ENCODE measurements around the gene PPIP5K2. TPM values are rescaled to one million over a fixed set of nuclear protein-coding genes. Genes with fewer than 3 reads are reported as not detected.
A peak's percentile ranks its signal among the peaks of the same experiment; 100 is the strongest.

PPIP5K2 gene
- total RNA-seq, 1 experiment from 2014 or later: 75.6 TPM

DNA sequence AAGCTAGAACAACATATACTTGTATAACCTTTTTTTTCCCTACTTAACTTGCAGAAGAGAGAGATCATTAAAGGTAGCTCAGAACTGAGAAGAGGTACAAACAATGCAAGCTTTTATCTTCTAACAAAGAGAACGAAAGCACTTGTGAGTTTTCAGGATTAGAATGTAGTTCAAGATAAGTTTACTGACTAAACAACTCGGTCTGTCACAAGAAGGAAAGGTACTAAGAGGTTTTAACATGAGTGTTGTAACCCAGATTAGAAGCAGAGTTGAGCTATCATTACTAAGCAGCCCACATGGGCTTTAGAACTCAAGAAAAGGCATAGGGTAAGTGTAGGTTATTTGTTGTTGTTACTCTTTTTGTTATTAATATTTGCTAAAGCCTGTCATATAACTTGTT, 25.4 kb upstream of the PPIP5K2 start:
- Histone ChIP-seq H3K27me3 (replicated peaks; ENCODE audit: insufficient read depth, low read depth, low read length, poor library complexity) (no peaks in the 10 kb centered on the region), H3K4me3 (ENCODE audit: low read depth, low read length, poor library complexity, severe bottlenecking) (no peak overlapping the region), H3K36me3 (ENCODE audit: insufficient read depth, low read length, poor library complexity, severe bottlenecking) (no peaks in the 10 kb centered on the region), H3K4me1 (ENCODE audit: insufficient read depth, low read length, poor library complexity, severe bottlenecking) (no peaks in the 10 kb centered on the region), H3K9me3 (ENCODE audit: low read depth, low read length, poor library complexity, severe bottlenecking) (no peaks in the 10 kb centered on the region), H3K27ac (ENCODE audit: low read depth, low read length, poor library complexity, severe bottlenecking) (no peak overlapping the region)
- POLR2A ChIA-PET (ENCODE audit: low non-redundant PET): no interaction called here
- BruUV-seq (replicated peaks): no TSS peak
- TF ChIP-seq, protein P1, sequence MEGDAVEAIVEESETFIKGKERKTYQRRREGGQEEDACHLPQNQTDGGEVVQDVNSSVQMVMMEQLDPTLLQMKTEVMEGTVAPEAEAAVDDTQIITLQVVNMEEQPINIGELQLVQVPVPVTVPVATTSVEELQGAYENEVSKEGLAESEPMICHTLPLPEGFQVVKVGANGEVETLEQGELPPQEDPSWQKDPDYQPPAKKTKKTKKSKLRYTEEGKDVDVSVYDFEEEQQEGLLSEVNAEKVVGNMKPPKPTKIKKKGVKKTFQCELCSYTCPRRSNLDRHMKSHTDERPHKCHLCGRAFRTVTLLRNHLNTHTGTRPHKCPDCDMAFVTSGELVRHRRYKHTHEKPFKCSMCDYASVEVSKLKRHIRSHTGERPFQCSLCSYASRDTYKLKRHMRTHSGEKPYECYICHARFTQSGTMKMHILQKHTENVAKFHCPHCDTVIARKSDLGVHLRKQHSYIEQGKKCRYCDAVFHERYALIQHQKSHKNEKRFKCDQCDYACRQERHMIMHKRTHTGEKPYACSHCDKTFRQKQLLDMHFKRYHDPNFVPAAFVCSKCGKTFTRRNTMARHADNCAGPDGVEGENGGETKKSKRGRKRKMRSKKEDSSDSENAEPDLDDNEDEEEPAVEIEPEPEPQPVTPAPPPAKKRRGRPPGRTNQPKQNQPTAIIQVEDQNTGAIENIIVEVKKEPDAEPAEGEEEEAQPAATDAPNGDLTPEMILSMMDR (conservative IDR thresholded peaks at IDR 0.05; ENCODE audit: low read depth, low read length): no peak
- no peak for TF ChIP-seq EZH2 (IDR thresholded peaks at IDR 0.05; ENCODE audit: borderline replicate concordance, low read depth, low read length, poor library complexity, severe bottlenecking)
- CTCF ChIA-PET: no interaction called here
- DNase-seq (ENCODE audit: low spot score): no peak
- intact Hi-C loops (cut with micrococcal nuclease; ENCODE audit: unreplicated experiment): no loop called here

DNA sequence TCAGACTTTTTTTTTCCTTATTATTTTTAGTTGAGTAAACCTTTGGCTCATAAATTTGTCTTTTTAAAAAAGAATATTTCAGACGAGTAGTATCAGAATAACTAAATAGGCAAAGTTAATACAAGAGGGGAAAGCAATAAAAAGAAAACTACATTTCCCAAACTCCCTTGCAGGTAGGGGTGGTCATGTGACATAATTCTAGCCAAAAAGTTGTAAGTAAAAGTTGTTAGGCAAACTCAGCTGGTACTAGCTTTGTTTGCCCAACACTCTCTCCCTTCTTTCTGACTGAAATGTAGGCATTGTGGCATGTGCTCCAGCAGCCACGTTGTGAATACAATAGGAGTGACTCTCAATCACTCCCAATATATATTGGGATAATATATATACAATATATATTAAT, 21.1 kb upstream of the PPIP5K2 start:
- CTCF ChIA-PET: no interaction called here
- peak; percentile 9 for DNase-seq (ENCODE audit: low spot score)
- POLR2A ChIA-PET (ENCODE audit: low non-redundant PET): no interaction called here
- intact Hi-C loops (cut with micrococcal nuclease; ENCODE audit: unreplicated experiment): no loop called here
- H3K4me1 ChIP-seq (ENCODE audit: insufficient read depth, low read length, poor library complexity, severe bottlenecking): no peaks in the 10 kb centered on the region
- H3K9me3 ChIP-seq (ENCODE audit: low read depth, low read length, poor library complexity, severe bottlenecking): no peaks in the 10 kb centered on the region
- BruUV-seq (replicated peaks): no TSS peak
- no peaks in the 10 kb centered on the region for H3K27me3 ChIP-seq (replicated peaks; ENCODE audit: insufficient read depth, low read depth, low read length, poor library complexity)
- H3K36me3 ChIP-seq (ENCODE audit: insufficient read depth, low read length, poor library complexity, severe bottlenecking): no peaks in the 10 kb centered on the region
- TF ChIP-seq, protein P1 (conservative IDR thresholded peaks at IDR 0.05; ENCODE audit: low read depth, low read length): no peak
- TF ChIP-seq EZH2 (IDR thresholded peaks at IDR 0.05; ENCODE audit: borderline replicate concordance, low read depth, low read length, poor library complexity, severe bottlenecking): no peak
- H3K4me3 ChIP-seq (ENCODE audit: low read depth, low read length, poor library complexity, severe bottlenecking): no peak overlapping the region
- no peak overlapping the region for H3K27ac ChIP-seq (ENCODE audit: low read depth, low read length, poor library complexity, severe bottlenecking)

DNA sequence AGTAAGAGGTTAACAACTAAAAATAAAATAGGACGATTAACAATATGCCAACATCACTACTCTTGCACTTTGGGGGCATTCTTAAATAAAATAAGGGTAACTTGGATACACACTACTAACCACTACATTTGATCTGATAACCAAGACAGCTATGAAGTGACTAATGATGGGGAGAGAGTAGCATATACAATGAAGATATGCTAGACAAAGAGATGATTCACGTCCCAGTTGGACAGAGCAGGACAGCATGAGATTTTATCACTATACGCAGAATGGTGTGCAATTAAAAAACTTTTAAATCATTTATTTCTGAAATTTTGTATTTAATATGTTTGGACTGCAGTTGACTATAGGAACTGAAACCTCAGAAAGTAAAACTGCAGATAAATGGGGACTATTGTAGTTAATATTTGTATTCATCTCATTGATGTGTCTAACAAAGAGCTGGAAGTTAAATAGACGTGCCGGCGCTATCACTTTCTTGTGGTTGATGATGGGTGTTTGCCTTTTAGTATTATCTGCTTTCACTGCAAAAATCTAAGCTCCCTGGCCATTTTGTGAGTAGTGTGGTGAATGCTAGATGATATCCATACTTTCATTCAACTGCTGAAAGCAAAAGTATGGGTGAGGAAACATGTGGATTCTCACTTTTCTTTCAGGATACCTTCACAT, 18.9 kb upstream of the PPIP5K2 start:
- DNase-seq (ENCODE audit: low spot score): no peak
- Histone ChIP-seq H3K4me3 (ENCODE audit: low read depth, low read length, poor library complexity, severe bottlenecking) (no peak overlapping the region), H3K27ac (ENCODE audit: low read depth, low read length, poor library complexity, severe bottlenecking) (no peak overlapping the region), H3K9me3 (ENCODE audit: low read depth, low read length, poor library complexity, severe bottlenecking) (no peaks in the 10 kb centered on the region), H3K27me3 (replicated peaks; ENCODE audit: insufficient read depth, low read depth, low read length, poor library complexity) (no peaks in the 10 kb centered on the region), H3K4me1 (ENCODE audit: insufficient read depth, low read length, poor library complexity, severe bottlenecking) (no peaks in the 10 kb centered on the region), H3K36me3 (ENCODE audit: insufficient read depth, low read length, poor library complexity, severe bottlenecking) (no peaks in the 10 kb centered on the region)
- TF ChIP-seq EZH2 (IDR thresholded peaks at IDR 0.05; ENCODE audit: borderline replicate concordance, low read depth, low read length, poor library complexity, severe bottlenecking): no peak
- TF ChIP-seq, protein P1 (conservative IDR thresholded peaks at IDR 0.05; ENCODE audit: low read depth, low read length): no peak
- intact Hi-C loops (cut with micrococcal nuclease; ENCODE audit: unreplicated experiment): no loop called here
- no TSS peak for BruUV-seq (replicated peaks)
- ChIA-PET POLR2A (ENCODE audit: low non-redundant PET) (no interaction called here), CTCF (no interaction called here)

Measured in A673 (cell line).